IMR-90 (cell line): ENCODE data around the gene TCP11. TPM values are rescaled to one million over a fixed set of nuclear protein-coding genes. Genes with fewer than 3 reads are reported as not detected.

Experiments
- ATAC-seq: fragments of 200-7000 bp; cut with Tn5 transposase; 2 replicates; pipeline ENCODE4 v1.9.1; 2020; ENCODE audit warnings: low read depth, mild to moderate bottlenecking, moderate library complexity
- BruUV-seq: library from RNA; stranded (reverse); fragments of 400-500 nt; replicated peaks from 2 replicates; lab custom pipeline; 2021; lab: Mats Ljungman, UMichigan
- CTCF ChIA-PET: fragments of 300-600 bp; formaldehyde crosslinking; extraction: SDS; loops from one replicate; lab custom pipeline; 2021; ENCODE audit warnings: antibody characterized with exemption; lab: Yijun Ruan, JAX
- POLR2A ChIA-PET: fragments of 300-600 bp; sonication (Branson Sonifier 250); formaldehyde crosslinking; loops from one replicate; lab custom pipeline; 2022; ENCODE audit warnings: antibody characterized with exemption; ENCODE audit not compliant: unreplicated experiment; lab: Charles Lee
- DNase-seq: peaks from one replicate; pipeline ENCODE4 v3.0.0; 2013
- H2AFZ ChIP-seq: replicated peaks from 2 replicates; pipeline ENCODE3; 2013; ENCODE audit warnings: low read length, mild to moderate bottlenecking; ENCODE audit not compliant: poor library complexity
- H2AK5ac ChIP-seq: 2 replicates; pipeline ENCODE4 v1.6.1; 2013; ENCODE audit warnings: low read depth, low read length, inconsistent platforms
- H2AK9ac ChIP-seq: replicated peaks from 2 replicates; pipeline ENCODE3; 2013; ENCODE audit warnings: mild to moderate bottlenecking, low read depth, low read length, moderate library complexity; ENCODE audit not compliant: poor library complexity
- H2BK120ac ChIP-seq: 2 replicates; pipeline ENCODE4 v1.6.1; 2013; ENCODE audit warnings: low read depth, low read length, inconsistent platforms
- H2BK15ac ChIP-seq: 3 replicates; pipeline ENCODE4 v1.6.1; 2013; ENCODE audit warnings: low read depth, low read length, inconsistent platforms
- H2BK20ac ChIP-seq: 2 replicates; pipeline ENCODE4 v1.6.1; 2013; ENCODE audit warnings: low read depth, mild to moderate bottlenecking, inconsistent platforms, low read length, moderate library complexity
- H2BK5ac ChIP-seq: 2 replicates; pipeline ENCODE4 v1.6.1; 2013; ENCODE audit warnings: mild to moderate bottlenecking, low read depth, low read length, inconsistent platforms; ENCODE audit not compliant: poor library complexity, severe bottlenecking
- H3K14ac ChIP-seq: replicated peaks from 2 replicates; pipeline ENCODE4 v1.6.1; 2013; ENCODE audit warnings: low read depth, low read length, inconsistent platforms
- H3K18ac ChIP-seq: 2 replicates; pipeline ENCODE4 v1.6.1; 2013; ENCODE audit warnings: low read depth, low read length, control low read depth
- H3K23ac ChIP-seq: 2 replicates; pipeline ENCODE4 v1.6.1; 2013; ENCODE audit warnings: low read depth, low read length, inconsistent platforms
- H3K27ac ChIP-seq: 2 replicates; pipeline ENCODE4 v1.5.1; 2013; ENCODE audit warnings: mild to moderate bottlenecking, control low read depth, low read length; ENCODE audit not compliant: insufficient read depth
- H3K27me3 ChIP-seq: 2 replicates; pipeline ENCODE4 v1.6.1; 2013; ENCODE audit warnings: low read length; ENCODE audit not compliant: control insufficient read depth, insufficient read depth
- H3K36me3 ChIP-seq: 2 replicates; pipeline ENCODE4 v1.6.1; 2013; ENCODE audit warnings: low read length, mixed read lengths; ENCODE audit not compliant: control insufficient read depth, insufficient read depth
- H3K4ac ChIP-seq: 2 replicates; pipeline ENCODE4 v1.6.1; 2013; ENCODE audit warnings: low read depth, low read length, inconsistent platforms
- H3K4me1 ChIP-seq: 2 replicates; pipeline ENCODE4 v1.6.1; 2013; ENCODE audit warnings: low read length, mixed read lengths; ENCODE audit not compliant: control insufficient read depth, insufficient read depth
- H3K4me2 ChIP-seq: 2 replicates; pipeline ENCODE4 v1.6.1; 2013; ENCODE audit warnings: low read depth, mild to moderate bottlenecking, control low read depth, low read length, moderate library complexity
- H3K4me3 ChIP-seq: 2 replicates; pipeline ENCODE4 v1.5.1; 2013; ENCODE audit warnings: low read depth, mild to moderate bottlenecking, control low read depth, low read length, moderate library complexity; ENCODE audit not compliant: insufficient read depth
- H3K56ac ChIP-seq: 2 replicates; pipeline ENCODE4 v1.6.1; 2013; ENCODE audit warnings: low read length, inconsistent platforms; ENCODE audit not compliant: insufficient read depth; ENCODE audit errors: extremely low read depth
- H3K79me1 ChIP-seq, 2 experiments: 2 replicates each; pipeline ENCODE4 v1.6.1; 2013; ENCODE audit warnings: low read length in 2 of 2, inconsistent platforms in 1 of 2, low read depth in 1 of 2
- H3K9ac ChIP-seq: 2 replicates; pipeline ENCODE4 v1.6.1; 2013; ENCODE audit warnings: low read depth, low read length, control low read depth
- H3K9me1 ChIP-seq: 2 replicates; pipeline ENCODE4 v1.6.1; 2013; ENCODE audit warnings: low read length, inconsistent platforms; ENCODE audit not compliant: insufficient read depth
- H3K9me3 ChIP-seq: 2 replicates; pipeline ENCODE4 v1.6.1; 2013; ENCODE audit warnings: low read length; ENCODE audit not compliant: control insufficient read depth, insufficient read depth
- H4K20me1 ChIP-seq: 2 replicates; pipeline ENCODE4 v1.6.1; 2013; ENCODE audit warnings: low read length, inconsistent platforms; ENCODE audit not compliant: insufficient read depth
- H4K5ac ChIP-seq: 2 replicates; pipeline ENCODE4 v1.6.1; 2013; ENCODE audit warnings: mild to moderate bottlenecking, low read depth, low read length, control low read depth
- H4K8ac ChIP-seq, 2 experiments: 2 replicates each; pipeline ENCODE4 v1.6.1; 2013; ENCODE audit warnings: low read depth in 2 of 2, low read length in 2 of 2, control low read depth in 1 of 2, inconsistent platforms in 1 of 2
- H4K91ac ChIP-seq: 2 replicates; pipeline ENCODE4 v1.6.1; 2013; ENCODE audit warnings: low read depth, low read length, inconsistent platforms; ENCODE audit not compliant: insufficient read depth
- BHLHE40 ChIP-seq: fragments of 150-350 bp; IDR thresholded peaks from 2 replicates; pipeline ENCODE4 v1.6.1; 2016; ENCODE audit warnings: mild to moderate bottlenecking, low read depth, low read length
- FOS ChIP-seq: fragments of 150-350 bp; IDR thresholded peaks from 2 replicates; pipeline ENCODE4 v1.6.1; 2016; ENCODE audit warnings: low read depth, low read length
- MXI1 ChIP-seq: IDR thresholded peaks from 2 replicates; pipeline ENCODE4 v1.6.1; 2012; ENCODE audit warnings: low read depth, mild to moderate bottlenecking, low read length, moderate library complexity, borderline replicate concordance
- NFE2L2 ChIP-seq: fragments of 150-350 bp; IDR thresholded peaks from 2 replicates; pipeline ENCODE4 v1.6.1; 2016; ENCODE audit warnings: low read depth, mild to moderate bottlenecking, low read length
- WGBS, 2 experiments: methylation state at CpG; one replicate each; pipeline versions ENCODE4 v1.1.5 to v1.1.7; 2013; ENCODE audit warnings: missing lambda C conversion rate in 2 of 2; ENCODE audit not compliant: insufficient read length in 1 of 2; ENCODE audit errors: extremely low coverage in 2 of 2; 5-methylcytosine and 5-hydroxymethylcytosine counted together
- dilution Hi-C: fragments of 300-500 bp; cut with HindIII; formaldehyde crosslinking; loops from one replicate; pipeline ENCODE4 v1.14.3; 2018; ENCODE audit warnings: low sequenced_read_pairs; ENCODE audit not compliant: unreplicated experiment
- in situ Hi-C: fragments of 300-500 bp; cut with MboI; formaldehyde crosslinking; loops from 3 replicates; pipeline ENCODE4 v1.14.3; 2019; ENCODE audit warnings: low sequenced_read_pairs, inconsistent platforms, mixed read lengths
- intact Hi-C: fragments of 100-400 bp; cut with micrococcal nuclease; formaldehyde crosslinking; loops from 2 replicates; pipeline ENCODE4 v1.10.0; 2022
- polyA plus RNA-seq, 3 experiments: library from polyadenylated mRNA; depleted of rRNA; stranded (reverse); fragments of >200 nt; gene quantifications; 2 replicates each; pipeline ENCODE4 v1.2.3, GENCODE V29; 2012; ENCODE audit warnings: low replicate concordance in 1 of 3
- total RNA-seq: library from RNA; depleted of rRNA; stranded (reverse); fragments of >200 nt; gene quantifications from 2 replicates; pipeline ENCODE4 v1.2.3, GENCODE V29; 2012

TCP11 gene
- total and polyA plus RNA-seq, 2 of the 4 experiments (the other 2 are of a cell fraction) = 0.34 to 0.36 TPM

- DNase-seq = no peak
- Histone ChIP-seq H3K18ac (no peak overlapping the region), H2AFZ (no peak overlapping the region), H3K79me1 (no peaks in the 10 kb centered on the region), H2BK15ac (no peak overlapping the region), H2AK5ac (no peak overlapping the region), H3K9ac (no peak overlapping the region), H3K23ac (no peak overlapping the region), H3K4ac (no peak overlapping the region), H4K20me1 (no peaks in the 10 kb centered on the region), H4K91ac (no peak overlapping the region), H3K4me1 (peaks cover 4% of the 10 kb centered on the region), H2BK5ac (no peak overlapping the region), H2AK9ac (no peak overlapping the region), H3K9me1 (no peaks in the 10 kb centered on the region), H4K8ac (no peak overlapping the region), H3K27ac (no peak overlapping the region), H2BK20ac (no peak overlapping the region), H4K5ac (no peak overlapping the region), H3K9me3 (no peaks in the 10 kb centered on the region), H3K27me3 (no peaks in the 10 kb centered on the region), H3K4me2 (no peak overlapping the region), H2BK120ac (no peak overlapping the region), H3K36me3 (no peaks in the 10 kb centered on the region), H3K4me3 (no peak overlapping the region), H3K56ac (no peak overlapping the region), H3K14ac (no peak overlapping the region)
- BruUV-seq = no TSS peak
- intact Hi-C loops (no loop called here), dilution Hi-C loops (no loop called here), in situ Hi-C loops (no loop called here)
- ChIA-PET POLR2A (no interaction called here), CTCF (no interaction called here)
- TF ChIP-seq MXI1 (no peak), FOS (no peak), NFE2L2 (no peak), BHLHE40 (no peak)
- WGBS, 2 experiments = 100% methylated on average over 2 of the region's 5 CpGs; no CpG with 5 or more reads in 1 of the 2 experiments
- ATAC-seq = no peak
Measured at GRCh38 chr6:35099116-35099515, 42.0 kb downstream of the TCP11 start.
